Parathyroid adenoma (tissue), 2 donors: Measurements from ENCODE around the gene RSRC2.

Experiments used
- H2AFZ ChIP-seq: fragments of 300-600 bp; sonication (generic); one replicate; pipeline ENCODE4 v1.7.0; 2017; ENCODE audit warnings: antibody characterized with exemption, mild to moderate bottlenecking
- H3K27ac ChIP-seq: fragments of 300-600 bp; sonication (generic); one replicate; pipeline ENCODE4 v1.7.0; 2017
- H3K27me3 ChIP-seq: fragments of 300-600 bp; sonication (generic); one replicate; pipeline ENCODE4 v1.7.0; 2017; ENCODE audit warnings: low read length; ENCODE audit not compliant: control insufficient read depth, insufficient read depth
- H3K36me3 ChIP-seq: fragments of 300-600 bp; sonication (generic); one replicate; pipeline ENCODE4 v1.7.0; 2017; ENCODE audit warnings: low read length; ENCODE audit not compliant: control insufficient read depth, insufficient read depth
- H3K4me1 ChIP-seq: fragments of 300-600 bp; sonication (generic); one replicate; pipeline ENCODE4 v1.7.0; 2017; ENCODE audit warnings: control low read depth
- H3K4me2 ChIP-seq: fragments of 300-600 bp; sonication (generic); one replicate; pipeline ENCODE4 v1.7.0; 2017; ENCODE audit warnings: low read length
- H3K4me3 ChIP-seq: fragments of 300-600 bp; sonication (generic); one replicate; pipeline ENCODE4 v1.7.0; 2017; ENCODE audit warnings: low read depth, low read length
- H3K79me2 ChIP-seq: fragments of 300-600 bp; sonication (generic); one replicate; pipeline ENCODE4 v1.7.0; 2017; ENCODE audit warnings: control low read depth
- H3K9ac ChIP-seq: fragments of 300-600 bp; sonication (generic); one replicate; pipeline ENCODE4 v1.7.0; 2017; ENCODE audit warnings: mild to moderate bottlenecking
- H3K9me3 ChIP-seq: fragments of 300-600 bp; sonication (generic); one replicate; pipeline ENCODE4 v1.7.0; 2017; ENCODE audit warnings: low read length; ENCODE audit not compliant: control insufficient read depth
- TF ChIP-seq, protein P1 (sequence below): fragments of 300-600 bp; sonication (generic); IDR thresholded peaks from one replicate; pipeline ENCODE4 v1.7.0; 2017; ENCODE audit warnings: antibody characterized with exemption, mild to moderate bottlenecking
- donor health status: primary hyperparathyroidism.

RSRC2 gene

DNA sequence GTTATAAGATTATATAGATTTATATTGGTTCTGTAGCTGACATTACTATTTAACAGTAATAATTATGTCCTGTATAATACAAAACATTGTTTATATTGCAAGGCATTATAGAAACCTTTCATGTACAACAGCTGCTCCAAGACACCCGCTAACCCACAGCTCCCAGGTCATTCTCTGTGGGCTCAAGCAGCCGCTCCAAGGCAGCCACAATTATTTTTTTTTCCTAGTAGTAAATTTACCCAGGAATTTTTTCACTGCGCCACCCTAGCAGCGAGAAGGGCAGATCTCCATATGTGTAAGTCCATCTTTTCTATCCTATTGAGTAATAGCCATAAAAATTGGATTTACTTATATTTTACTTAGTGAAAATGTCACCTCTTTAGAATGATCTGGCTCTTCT is 36.6 kb upstream of the RSRC2 start:
- no peaks in the 10 kb centered on the region for H3K27me3 ChIP-seq
- H3K4me1 ChIP-seq, result no peaks in the 10 kb centered on the region
- H2AFZ ChIP-seq, result no peak overlapping the region
- TF ChIP-seq, protein P1, sequence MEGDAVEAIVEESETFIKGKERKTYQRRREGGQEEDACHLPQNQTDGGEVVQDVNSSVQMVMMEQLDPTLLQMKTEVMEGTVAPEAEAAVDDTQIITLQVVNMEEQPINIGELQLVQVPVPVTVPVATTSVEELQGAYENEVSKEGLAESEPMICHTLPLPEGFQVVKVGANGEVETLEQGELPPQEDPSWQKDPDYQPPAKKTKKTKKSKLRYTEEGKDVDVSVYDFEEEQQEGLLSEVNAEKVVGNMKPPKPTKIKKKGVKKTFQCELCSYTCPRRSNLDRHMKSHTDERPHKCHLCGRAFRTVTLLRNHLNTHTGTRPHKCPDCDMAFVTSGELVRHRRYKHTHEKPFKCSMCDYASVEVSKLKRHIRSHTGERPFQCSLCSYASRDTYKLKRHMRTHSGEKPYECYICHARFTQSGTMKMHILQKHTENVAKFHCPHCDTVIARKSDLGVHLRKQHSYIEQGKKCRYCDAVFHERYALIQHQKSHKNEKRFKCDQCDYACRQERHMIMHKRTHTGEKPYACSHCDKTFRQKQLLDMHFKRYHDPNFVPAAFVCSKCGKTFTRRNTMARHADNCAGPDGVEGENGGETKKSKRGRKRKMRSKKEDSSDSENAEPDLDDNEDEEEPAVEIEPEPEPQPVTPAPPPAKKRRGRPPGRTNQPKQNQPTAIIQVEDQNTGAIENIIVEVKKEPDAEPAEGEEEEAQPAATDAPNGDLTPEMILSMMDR, result no peak
- H3K4me3 ChIP-seq, result no peak overlapping the region
- H3K9me3 ChIP-seq, result no peaks in the 10 kb centered on the region
- no peak overlapping the region for H3K4me2 ChIP-seq
- no peak overlapping the region for H3K9ac ChIP-seq
- no peak overlapping the region for H3K27ac ChIP-seq
- no peaks in the 10 kb centered on the region for H3K79me2 ChIP-seq
- no peaks in the 10 kb centered on the region for H3K36me3 ChIP-seq

DNA sequence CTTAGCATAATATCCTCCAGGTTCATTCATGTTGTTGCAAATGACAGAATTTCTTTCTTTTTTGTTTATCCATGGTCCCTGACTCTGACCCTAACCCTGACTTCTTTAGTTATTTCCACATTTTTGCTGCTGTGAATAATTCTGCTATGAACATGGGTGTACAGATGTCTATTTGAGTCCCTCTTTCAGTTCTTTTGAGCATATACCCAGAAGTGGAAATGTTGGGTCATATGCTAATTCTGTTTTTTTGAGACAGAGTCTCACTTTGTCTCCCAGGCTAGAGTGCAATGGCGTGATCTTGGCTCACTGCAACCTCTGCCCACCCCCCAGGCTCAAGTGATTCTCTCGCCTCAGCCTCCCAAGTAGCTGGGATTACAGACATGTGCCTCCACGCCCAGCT is 33.4 kb upstream of the RSRC2 start:
- no peaks in the 10 kb centered on the region for H3K9me3 ChIP-seq
- H3K36me3 ChIP-seq, result no peaks in the 10 kb centered on the region
- H3K4me3 ChIP-seq, result no peak overlapping the region
- TF ChIP-seq, protein P1, result no peak
- H3K27me3 ChIP-seq, result no peaks in the 10 kb centered on the region
- no peaks in the 10 kb centered on the region for H3K79me2 ChIP-seq
- H3K9ac ChIP-seq, result no peak overlapping the region
- H3K4me1 ChIP-seq, result no peaks in the 10 kb centered on the region
- no peak overlapping the region for H3K27ac ChIP-seq
- H2AFZ ChIP-seq, result no peak overlapping the region
- no peak overlapping the region for H3K4me2 ChIP-seq

DNA sequence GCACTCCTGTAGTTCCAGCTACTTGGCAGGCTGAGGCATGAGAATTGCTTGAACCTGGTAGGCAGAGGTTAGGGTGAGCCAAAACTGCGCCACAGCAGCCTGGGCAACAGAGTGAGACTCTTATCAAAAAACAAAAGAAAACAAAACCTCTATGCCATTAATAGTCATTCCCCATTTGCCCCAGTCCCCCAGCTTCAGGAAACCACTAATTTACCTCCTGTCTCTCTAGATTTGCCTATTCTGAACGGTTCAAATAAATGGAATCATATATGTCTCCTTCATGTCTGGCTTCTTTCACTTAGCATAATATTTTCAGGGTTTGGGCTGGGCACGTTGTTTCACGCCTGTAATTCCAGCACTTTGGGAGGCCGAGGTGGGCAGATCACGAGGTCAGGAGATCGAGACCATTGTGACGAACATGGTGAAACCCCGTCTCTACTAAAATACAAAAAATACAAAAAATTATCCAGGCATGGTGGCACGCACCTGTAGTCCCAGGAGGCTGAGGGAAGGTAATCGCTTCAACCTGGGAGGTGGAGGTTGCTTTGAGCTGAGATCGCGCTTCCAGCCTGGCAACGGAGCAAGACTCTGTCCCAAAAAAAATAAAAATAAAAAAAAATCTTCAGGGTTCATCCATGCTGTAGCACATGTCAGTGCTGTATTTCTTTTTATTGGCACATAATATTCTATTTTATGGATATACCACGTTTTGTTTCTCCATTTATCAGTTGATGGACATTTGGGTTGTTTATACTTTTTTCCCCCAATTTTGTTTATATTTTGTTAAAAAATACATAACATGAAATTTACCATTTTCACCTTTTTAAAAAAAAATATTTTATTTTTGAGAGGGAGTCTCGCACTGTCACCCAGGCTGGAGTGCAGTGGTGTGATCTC is 32.3 kb upstream of the RSRC2 start:
- Histone ChIP-seq H3K9me3 (no peaks in the 10 kb centered on the region), H3K36me3 (no peaks in the 10 kb centered on the region), H2AFZ (no peak overlapping the region), H3K9ac (no peak overlapping the region), H3K27me3 (no peaks in the 10 kb centered on the region), H3K4me2 (no peak overlapping the region), H3K4me3 (no peak overlapping the region), H3K27ac (no peak overlapping the region), H3K79me2 (no peaks in the 10 kb centered on the region), H3K4me1 (no peaks in the 10 kb centered on the region)
- TF ChIP-seq, protein P1, result no peak

DNA sequence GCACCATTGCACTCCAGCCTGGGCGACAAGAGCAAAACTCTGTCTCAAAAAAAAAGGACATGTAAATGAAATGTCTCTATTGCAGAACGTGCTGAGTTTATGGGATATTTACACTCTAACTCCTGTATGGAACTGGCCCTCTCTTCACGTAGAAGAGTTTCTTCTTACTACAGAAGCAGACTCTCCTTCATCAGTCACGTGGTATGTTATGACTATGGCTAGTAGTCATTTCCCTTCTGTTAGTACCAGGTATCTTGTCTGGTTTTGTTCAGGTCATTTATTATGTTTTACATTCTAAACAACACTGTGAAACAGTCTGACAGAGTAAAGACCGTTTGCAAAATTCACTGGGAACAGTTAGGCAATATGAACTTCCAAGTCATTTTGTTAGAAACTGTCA is 20.6 kb upstream of the RSRC2 start:
- H3K36me3 ChIP-seq, result no peaks in the 10 kb centered on the region
- H2AFZ ChIP-seq, result no peak overlapping the region
- H3K4me2 ChIP-seq, result no peak overlapping the region
- H3K9ac ChIP-seq, result no peak overlapping the region
- no peak overlapping the region for H3K27ac ChIP-seq
- H3K9me3 ChIP-seq, result no peaks in the 10 kb centered on the region
- H3K27me3 ChIP-seq, result no peaks in the 10 kb centered on the region
- no peak overlapping the region for H3K4me3 ChIP-seq
- no peaks in the 10 kb centered on the region for H3K79me2 ChIP-seq
- no peaks in the 10 kb centered on the region for H3K4me1 ChIP-seq
- TF ChIP-seq, protein P1, result no peak

DNA sequence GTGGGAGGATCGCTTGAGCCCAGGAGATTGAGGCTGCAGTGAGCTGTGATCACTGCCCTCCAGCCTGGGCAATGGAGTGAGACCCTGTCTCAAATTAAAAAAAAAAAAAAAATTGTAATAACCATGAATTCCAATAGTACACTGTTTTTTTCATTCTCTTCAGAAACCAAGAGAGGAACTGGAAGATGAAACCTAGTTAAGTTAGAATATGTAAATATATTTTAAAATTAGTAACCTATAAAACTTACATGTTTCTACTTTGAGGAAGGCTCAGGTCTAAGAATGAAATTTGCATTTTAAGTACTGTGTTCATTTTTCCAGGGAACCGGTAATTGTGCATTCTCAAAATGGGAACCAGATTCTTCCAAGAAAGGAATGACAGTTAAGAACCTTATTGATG is 19.1 kb upstream of the RSRC2 start:
- H3K79me2 ChIP-seq, result no peaks in the 10 kb centered on the region
- H2AFZ ChIP-seq, result no peak overlapping the region
- H3K27me3 ChIP-seq, result no peaks in the 10 kb centered on the region
- H3K27ac ChIP-seq, result no peak overlapping the region
- no peak overlapping the region for H3K4me3 ChIP-seq
- no peaks in the 10 kb centered on the region for H3K4me1 ChIP-seq
- H3K36me3 ChIP-seq, result no peaks in the 10 kb centered on the region
- TF ChIP-seq, protein P1, result no peak
- no peaks in the 10 kb centered on the region for H3K9me3 ChIP-seq
- no peak overlapping the region for H3K4me2 ChIP-seq
- H3K9ac ChIP-seq, result no peak overlapping the region
